GM19193 (cell line): ENCODE measurements around the gene C22orf15.

ENCODE experiments used
- POLR2A ChIP-seq: IDR thresholded peaks from 4 replicates; pipeline ENCODE4 v1.6.1; 2011; ENCODE audit not compliant: insufficient read depth, insufficient read length; ENCODE audit errors: extremely low read depth

Gene C22orf15

DNA sequence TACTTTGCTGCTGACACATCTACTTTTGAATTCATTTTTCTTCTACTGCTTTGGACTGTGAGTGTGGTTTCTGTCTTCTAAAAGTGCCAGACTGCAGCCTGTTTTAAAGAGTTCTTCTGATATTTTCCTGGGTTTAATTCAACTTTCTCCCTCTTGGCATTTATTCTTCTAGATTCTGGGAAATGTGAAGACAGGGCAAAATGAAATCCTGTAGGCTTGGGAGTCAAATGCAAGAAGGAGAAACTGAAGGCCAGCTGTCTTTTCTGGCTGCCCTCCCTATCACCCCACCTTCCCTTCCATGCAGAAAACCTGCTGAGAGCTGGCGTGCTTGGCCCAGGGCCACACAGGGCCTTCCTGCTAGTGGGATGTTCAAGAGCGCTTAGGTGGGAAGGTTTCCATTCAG lies 19.5 kb upstream of the C22orf15 start:
- no peak for TF ChIP-seq POLR2A

DNA sequence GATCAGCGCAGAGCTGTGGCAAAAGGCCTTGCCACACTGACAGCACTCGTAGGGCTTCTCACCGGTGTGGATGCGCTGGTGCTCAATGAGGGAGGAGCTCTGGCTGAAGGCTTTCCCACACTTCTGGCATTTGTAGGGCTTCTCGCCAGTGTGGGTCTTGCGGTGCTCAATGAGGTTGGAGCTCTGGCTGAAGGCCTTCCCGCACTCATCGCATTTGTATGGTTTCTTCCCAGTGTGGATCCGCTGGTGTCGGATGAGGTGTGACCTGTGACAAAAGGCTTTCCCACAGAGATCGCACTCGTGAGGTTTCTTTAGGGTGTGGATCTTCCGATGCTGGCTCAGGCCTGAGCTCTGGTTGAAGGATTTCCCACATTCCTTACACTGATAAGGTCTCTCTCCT lies 18.8 kb upstream of the C22orf15 start:
- no peak for TF ChIP-seq POLR2A

- no peak for TF ChIP-seq POLR2A
These were observed 18.3 kb upstream of the C22orf15 start for GRCh38 chr22:23744485-23744884.

DNA sequence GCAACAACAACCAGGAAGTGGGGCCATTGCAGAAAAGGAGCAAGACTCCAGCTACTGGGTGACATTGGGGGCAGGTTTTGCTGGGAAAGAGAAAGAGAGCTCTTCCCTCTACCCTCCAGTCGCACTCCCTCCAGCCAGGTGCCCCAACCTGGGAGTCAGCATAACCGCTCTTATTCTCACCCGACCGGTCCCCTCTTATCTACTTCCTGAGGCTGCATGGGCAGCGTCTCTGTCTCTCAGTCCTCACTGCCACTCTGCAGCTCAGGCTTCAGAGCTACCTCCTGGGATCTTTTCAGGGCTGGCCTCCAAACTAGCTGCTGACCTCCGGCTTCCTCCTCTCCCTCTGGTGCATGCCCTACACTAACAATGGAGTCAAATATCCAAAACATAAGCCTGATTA lies 17.0 kb upstream of the C22orf15 start:
- TF ChIP-seq POLR2A = no peak

- TF ChIP-seq POLR2A = no peak
These were observed 12.9 kb upstream of the C22orf15 start for GRCh38 chr22:23749841-23750301.

GRCh38 chr22:23750367-23750713 lies 12.4 kb upstream of the C22orf15 start:
- no peak for TF ChIP-seq POLR2A

- peak; percentile 71 for TF ChIP-seq POLR2A
These were observed 11.9 kb upstream of the C22orf15 start, which contains the start of gene ZNF70 for GRCh38 chr22:23750714-23751440. ZNF70 (minus strand) TSS chr22:23751112; CDS start chr22:23745140, 5,972 bp downstream.

DNA sequence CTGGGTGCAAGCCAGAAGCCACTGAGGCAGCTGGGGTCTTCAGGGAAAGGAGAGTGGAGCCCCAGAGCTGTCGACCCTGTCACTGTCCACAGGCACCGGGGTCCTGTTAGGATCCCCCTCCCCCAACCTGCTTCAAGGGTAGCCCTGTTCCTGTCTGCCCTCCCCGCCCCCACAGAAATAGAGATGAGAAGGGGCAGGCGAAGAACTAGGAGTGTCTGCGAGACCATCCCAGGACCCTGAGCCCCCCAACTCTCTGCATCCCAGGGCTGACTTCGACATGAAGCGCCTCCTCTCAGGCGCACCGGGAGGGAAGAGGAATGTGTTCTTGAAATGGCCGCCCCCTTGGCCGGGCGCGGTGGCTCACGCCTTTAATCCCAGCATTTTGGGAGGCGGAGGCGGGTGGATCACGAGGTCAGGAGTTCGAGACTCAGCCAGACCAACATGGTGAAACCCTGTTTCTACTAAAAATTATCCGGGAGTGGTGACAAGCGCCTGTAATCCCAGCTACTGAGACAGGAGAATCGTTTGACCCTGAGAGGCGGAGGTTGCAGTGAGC lies 11.3 kb upstream of the C22orf15 start:
- TF ChIP-seq POLR2A = no peak

GRCh38 chr22:23752090-23752691 lies 10.6 kb upstream of the C22orf15 start:
- TF ChIP-seq POLR2A = peak; percentile 21

DNA sequence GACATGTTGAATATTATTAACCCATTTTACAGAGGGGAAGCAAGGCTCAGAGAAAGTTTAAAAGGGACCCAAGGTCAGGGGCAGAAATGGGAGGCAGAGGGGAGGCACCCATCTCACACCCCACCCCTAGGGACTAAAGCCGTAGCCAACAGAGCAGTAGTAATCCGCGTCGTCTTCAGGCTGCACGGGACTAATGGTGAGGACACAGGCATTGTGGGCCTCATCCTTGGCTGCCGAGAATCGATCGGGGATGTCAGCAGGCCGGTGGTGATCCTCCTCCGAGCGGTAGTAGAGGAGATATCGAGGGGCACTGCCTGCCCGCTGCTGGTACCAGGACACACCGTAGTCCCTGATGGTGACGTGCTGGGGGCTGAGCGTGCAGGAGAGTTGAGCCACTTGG lies 10.0 kb upstream of the C22orf15 start:
- TF ChIP-seq POLR2A = no peak

GRCh38 chr22:23753385-23753784 lies 9.4 kb upstream of the C22orf15 start:
- TF ChIP-seq POLR2A = no peak

GRCh38 chr22:23754220-23754919 lies 8.4 kb upstream of the C22orf15 start, which contains the start of gene VPREB3:
VPREB3 (minus strand) TSS chr22:23754425; CDS start chr22:23754363, 62 bp downstream.
- TF ChIP-seq POLR2A = no peak

DNA sequence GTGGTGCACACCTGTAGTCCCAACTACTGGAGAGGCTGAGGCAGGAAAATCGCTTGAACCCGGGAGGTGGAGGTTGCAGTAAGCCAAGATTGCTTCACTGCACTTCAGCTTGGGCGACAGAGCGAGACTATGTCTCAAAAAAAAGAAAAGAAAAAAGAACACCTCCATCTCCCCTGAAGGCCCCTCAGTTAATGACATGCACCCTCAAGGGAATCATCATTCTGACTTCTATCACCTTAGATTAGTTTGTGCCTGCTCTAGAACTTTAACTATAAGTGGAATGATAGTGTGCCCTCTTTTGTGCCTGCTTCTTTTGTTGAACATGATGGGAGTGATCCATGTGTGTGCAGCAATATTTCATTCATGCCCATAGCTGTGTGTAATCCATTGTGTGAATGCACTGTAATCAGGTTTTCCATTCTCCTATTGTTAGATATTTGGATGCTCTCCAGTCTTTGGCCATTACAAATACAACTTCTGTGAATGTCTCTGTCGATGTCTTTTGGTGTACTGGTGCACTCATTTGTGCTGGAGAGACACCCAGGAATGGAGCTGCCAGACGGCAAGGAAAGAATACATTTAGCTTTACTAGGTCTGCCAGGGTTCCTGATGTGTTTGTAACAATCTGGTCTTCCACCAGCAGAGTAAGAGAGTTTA lies 7.7 kb upstream of the C22orf15 start:
- no peak for TF ChIP-seq POLR2A

DNA sequence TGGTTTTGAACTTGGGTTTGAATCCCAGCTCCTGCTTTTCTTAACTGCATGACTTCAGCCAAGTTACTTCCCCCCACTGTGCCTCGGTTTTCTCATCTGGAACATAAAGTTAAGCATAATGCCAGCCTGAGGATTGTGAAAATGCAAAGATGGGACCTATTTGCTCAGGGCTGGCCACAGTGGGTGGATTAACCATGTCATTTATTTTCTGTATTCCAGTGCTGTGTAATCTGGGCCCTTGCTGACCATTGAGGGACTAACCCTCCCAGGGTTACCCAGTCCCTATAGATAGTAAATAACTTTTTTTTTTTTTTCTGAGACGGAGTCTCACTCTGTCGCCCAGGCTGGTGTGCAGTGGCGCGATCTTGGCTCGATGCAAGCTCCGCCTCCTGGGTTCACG lies 7.1 kb upstream of the C22orf15 start:
- TF ChIP-seq POLR2A = no peak

DNA sequence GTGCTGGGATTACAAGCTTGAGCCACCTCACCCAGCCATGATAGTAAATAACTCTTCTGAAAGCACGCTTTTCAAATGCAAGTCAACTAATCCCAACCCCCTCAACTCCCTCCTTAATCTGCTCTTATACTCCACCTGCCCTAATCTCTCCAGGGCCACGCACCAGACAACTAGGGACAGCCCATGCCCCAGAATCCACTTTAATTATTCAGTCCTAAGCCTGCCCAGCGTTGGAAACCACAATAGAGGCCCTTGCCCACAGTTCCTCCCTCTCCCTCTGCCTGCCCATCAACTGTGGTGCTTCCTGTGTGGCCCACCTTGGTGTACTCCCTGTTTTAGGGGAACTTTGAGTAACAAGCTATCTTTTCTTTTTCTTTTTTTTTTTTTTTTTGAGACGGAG lies 5.9 kb upstream of the C22orf15 start:
- TF ChIP-seq POLR2A = no peak

- TF ChIP-seq POLR2A = no peak
These were observed 3.2 kb upstream of the C22orf15 start for GRCh38 chr22:23759566-23759965.

- TF ChIP-seq POLR2A = no peak
These were observed 2.7 kb upstream of the C22orf15 start for GRCh38 chr22:23760056-23760455.
